HepG2 (cell line): ENCODE measurements around the gene KRT81. TPM values are rescaled to one million over a fixed set of nuclear protein-coding genes. Genes with fewer than 3 reads are reported as not detected.

Experiments
- HDAC2 ChIP-seq: sonication (generic); formaldehyde crosslinking; IDR thresholded peaks from 2 replicates; pipeline ENCODE4 v1.4.0; 2020; ENCODE audit warnings: missing genetic modification reagents
- MED1 ChIP-seq: sonication (generic); formaldehyde crosslinking; IDR thresholded peaks from 2 replicates; pipeline ENCODE4 v1.4.0; 2020; ENCODE audit warnings: missing genetic modification reagents
- ONECUT2 ChIP-seq: sonication (generic); formaldehyde crosslinking; IDR thresholded peaks from 2 replicates; pipeline ENCODE4 v1.4.0; 2020; ENCODE audit warnings: missing genetic modification reagents
- SALL1 ChIP-seq: sonication (generic); formaldehyde crosslinking; IDR thresholded peaks from 2 replicates; pipeline ENCODE4 v1.8.0; 2022; ENCODE audit warnings: mild to moderate bottlenecking, missing genetic modification reagents
- SAP130 ChIP-seq: IDR thresholded peaks from 2 replicates; pipeline ENCODE4 v1.6.1; 2016; ENCODE audit warnings: low read depth
- TEAD3 ChIP-seq: optimal IDR thresholded peaks from 2 replicates; pipeline ENCODE3; 2016; ENCODE audit warnings: borderline replicate concordance
- ZNF232 ChIP-seq: sonication (generic); formaldehyde crosslinking; IDR thresholded peaks from 2 replicates; pipeline ENCODE4 v1.4.0; 2020; ENCODE audit warnings: missing genetic modification reagents, borderline replicate concordance
- ZNF430 ChIP-seq: sonication (generic); formaldehyde crosslinking; IDR thresholded peaks from 2 replicates; pipeline ENCODE4 v1.9.0; 2021; ENCODE audit warnings: mild to moderate bottlenecking, missing genetic modification reagents
- ZNF562 ChIP-seq: sonication (generic); formaldehyde crosslinking; IDR thresholded peaks from 2 replicates; pipeline ENCODE4 v1.8.0; 2022; ENCODE audit warnings: missing genetic modification reagents, borderline replicate concordance
- polyA plus RNA-seq, 8 experiments: library from polyadenylated mRNA; depleted of rRNA in 3 of 8; stranded (reverse) in 7 of 8; unstranded in 1 of 8; fragments of >200 nt; fragmentation: Illumina TruSeq in 4 of 8; extraction: Trizol in 4 of 8; gene quantifications; 2 replicates each; pipeline versions ENCODE4 v1.2.1 to v1.2.3, GENCODE V29; 2011 to 2016; ENCODE audit warnings: low read depth in 4 of 8, missing spikeins in 1 of 8, mixed read lengths in 1 of 8; ENCODE audit not compliant: insufficient read depth in 1 of 8
- total RNA-seq, 5 experiments: library from RNA; depleted of rRNA; stranded (reverse); fragments of >200 nt; fragmentation: Illumina TruSeq; extraction: Trizol; gene quantifications; 2 replicates each; pipeline ENCODE4 v1.2.3, GENCODE V29; 2016; ENCODE audit warnings: low read depth in 1 of 5
- TF ChIP-seq, protein P1 (sequence below): sonication (generic); formaldehyde crosslinking; IDR thresholded peaks from 2 replicates; pipeline ENCODE4 v1.4.0; 2020; ENCODE audit warnings: missing genetic modification reagents
- TF ChIP-seq, protein P2 (sequence below): IDR thresholded peaks from 2 replicates; pipeline ENCODE4 v1.6.1; 2016; ENCODE audit warnings: low read depth, missing genetic modification reagents, missing compliant biosample characterization
- TF ChIP-seq, protein P3 (sequence below): IDR thresholded peaks from 2 replicates; pipeline ENCODE4 v1.4.0; 2020; ENCODE audit warnings: mild to moderate bottlenecking, missing genetic modification reagents
- TF ChIP-seq, protein P4 (sequence below): IDR thresholded peaks from 2 replicates; pipeline ENCODE4 v1.6.1; 2012; ENCODE audit warnings: low read length, improper control_type of control experiment

Gene KRT81
- total and polyA plus RNA-seq, 2 of the 13 experiments (the other 11 are each of a cell fraction or from before 2014, with no cell fraction given), result not detected

DNA sequence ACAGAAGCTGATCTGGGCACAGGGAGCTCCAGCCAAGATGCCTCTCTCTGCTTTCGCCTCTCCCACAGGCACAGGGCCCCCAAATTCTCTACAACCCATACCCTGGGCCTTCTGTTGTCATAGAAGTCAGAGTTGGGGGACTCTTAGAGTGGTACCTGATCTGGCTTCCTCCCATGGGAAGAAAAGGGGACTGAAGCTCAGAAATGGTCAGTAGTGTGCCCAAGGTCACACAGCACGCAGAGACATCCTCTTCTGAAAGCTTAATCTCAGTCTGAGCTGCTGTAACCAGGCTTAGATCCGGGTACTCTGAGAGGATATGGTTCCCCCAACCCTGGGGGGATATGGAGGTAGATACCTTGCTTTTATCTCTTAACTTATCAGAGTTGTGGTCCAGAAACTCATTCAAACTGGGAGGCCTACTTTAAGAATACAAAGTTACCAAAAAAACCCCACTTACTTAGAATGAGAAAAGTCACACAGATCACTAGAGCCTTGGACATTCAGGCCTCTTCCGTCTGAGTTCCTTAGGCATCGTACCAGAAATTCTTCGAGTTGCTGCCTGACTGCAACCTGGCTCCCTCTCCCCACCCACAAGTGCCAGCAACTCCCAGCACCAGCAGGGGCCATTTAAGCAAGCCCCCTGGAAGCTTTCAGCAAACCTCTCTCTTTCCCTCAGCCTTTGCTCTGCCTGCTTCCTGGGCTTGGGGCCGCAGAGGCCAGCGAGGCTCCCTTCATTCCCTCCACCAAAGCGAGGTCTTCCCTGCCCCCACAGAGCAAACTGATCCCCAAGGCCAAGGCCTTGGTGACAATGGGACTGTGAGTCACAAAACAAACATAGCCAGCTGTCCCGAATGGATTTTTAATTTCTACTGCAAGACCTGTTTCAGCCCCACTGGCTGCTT lies 44.4 kb downstream of the KRT81 start (continued):
- TF ChIP-seq, protein P1, sequence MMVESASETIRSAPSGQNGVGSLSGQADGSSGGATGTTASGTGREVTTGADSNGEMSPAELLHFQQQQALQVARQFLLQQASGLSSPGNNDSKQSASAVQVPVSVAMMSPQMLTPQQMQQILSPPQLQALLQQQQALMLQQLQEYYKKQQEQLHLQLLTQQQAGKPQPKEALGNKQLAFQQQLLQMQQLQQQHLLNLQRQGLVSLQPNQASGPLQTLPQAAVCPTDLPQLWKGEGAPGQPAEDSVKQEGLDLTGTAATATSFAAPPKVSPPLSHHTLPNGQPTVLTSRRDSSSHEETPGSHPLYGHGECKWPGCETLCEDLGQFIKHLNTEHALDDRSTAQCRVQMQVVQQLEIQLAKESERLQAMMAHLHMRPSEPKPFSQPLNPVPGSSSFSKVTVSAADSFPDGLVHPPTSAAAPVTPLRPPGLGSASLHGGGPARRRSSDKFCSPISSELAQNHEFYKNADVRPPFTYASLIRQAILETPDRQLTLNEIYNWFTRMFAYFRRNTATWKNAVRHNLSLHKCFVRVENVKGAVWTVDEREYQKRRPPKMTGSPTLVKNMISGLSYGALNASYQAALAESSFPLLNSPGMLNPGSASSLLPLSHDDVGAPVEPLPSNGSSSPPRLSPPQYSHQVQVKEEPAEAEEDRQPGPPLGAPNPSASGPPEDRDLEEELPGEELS (CRISPR knock-in tag), result peak; percentile 33; the same call in 1 of the 2 replicates
- no peak for TF ChIP-seq ZNF430
- TF ChIP-seq, protein P2, sequence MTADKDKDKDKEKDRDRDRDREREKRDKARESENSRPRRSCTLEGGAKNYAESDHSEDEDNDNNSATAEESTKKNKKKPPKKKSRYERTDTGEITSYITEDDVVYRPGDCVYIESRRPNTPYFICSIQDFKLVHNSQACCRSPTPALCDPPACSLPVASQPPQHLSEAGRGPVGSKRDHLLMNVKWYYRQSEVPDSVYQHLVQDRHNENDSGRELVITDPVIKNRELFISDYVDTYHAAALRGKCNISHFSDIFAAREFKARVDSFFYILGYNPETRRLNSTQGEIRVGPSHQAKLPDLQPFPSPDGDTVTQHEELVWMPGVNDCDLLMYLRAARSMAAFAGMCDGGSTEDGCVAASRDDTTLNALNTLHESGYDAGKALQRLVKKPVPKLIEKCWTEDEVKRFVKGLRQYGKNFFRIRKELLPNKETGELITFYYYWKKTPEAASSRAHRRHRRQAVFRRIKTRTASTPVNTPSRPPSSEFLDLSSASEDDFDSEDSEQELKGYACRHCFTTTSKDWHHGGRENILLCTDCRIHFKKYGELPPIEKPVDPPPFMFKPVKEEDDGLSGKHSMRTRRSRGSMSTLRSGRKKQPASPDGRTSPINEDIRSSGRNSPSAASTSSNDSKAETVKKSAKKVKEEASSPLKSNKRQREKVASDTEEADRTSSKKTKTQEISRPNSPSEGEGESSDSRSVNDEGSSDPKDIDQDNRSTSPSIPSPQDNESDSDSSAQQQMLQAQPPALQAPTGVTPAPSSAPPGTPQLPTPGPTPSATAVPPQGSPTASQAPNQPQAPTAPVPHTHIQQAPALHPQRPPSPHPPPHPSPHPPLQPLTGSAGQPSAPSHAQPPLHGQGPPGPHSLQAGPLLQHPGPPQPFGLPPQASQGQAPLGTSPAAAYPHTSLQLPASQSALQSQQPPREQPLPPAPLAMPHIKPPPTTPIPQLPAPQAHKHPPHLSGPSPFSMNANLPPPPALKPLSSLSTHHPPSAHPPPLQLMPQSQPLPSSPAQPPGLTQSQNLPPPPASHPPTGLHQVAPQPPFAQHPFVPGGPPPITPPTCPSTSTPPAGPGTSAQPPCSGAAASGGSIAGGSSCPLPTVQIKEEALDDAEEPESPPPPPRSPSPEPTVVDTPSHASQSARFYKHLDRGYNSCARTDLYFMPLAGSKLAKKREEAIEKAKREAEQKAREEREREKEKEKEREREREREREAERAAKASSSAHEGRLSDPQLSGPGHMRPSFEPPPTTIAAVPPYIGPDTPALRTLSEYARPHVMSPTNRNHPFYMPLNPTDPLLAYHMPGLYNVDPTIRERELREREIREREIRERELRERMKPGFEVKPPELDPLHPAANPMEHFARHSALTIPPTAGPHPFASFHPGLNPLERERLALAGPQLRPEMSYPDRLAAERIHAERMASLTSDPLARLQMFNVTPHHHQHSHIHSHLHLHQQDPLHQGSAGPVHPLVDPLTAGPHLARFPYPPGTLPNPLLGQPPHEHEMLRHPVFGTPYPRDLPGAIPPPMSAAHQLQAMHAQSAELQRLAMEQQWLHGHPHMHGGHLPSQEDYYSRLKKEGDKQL (CRISPR knock-in tag), result peak; percentile 32; the same call in 1 of the 2 replicates
- TF ChIP-seq, protein P3, sequence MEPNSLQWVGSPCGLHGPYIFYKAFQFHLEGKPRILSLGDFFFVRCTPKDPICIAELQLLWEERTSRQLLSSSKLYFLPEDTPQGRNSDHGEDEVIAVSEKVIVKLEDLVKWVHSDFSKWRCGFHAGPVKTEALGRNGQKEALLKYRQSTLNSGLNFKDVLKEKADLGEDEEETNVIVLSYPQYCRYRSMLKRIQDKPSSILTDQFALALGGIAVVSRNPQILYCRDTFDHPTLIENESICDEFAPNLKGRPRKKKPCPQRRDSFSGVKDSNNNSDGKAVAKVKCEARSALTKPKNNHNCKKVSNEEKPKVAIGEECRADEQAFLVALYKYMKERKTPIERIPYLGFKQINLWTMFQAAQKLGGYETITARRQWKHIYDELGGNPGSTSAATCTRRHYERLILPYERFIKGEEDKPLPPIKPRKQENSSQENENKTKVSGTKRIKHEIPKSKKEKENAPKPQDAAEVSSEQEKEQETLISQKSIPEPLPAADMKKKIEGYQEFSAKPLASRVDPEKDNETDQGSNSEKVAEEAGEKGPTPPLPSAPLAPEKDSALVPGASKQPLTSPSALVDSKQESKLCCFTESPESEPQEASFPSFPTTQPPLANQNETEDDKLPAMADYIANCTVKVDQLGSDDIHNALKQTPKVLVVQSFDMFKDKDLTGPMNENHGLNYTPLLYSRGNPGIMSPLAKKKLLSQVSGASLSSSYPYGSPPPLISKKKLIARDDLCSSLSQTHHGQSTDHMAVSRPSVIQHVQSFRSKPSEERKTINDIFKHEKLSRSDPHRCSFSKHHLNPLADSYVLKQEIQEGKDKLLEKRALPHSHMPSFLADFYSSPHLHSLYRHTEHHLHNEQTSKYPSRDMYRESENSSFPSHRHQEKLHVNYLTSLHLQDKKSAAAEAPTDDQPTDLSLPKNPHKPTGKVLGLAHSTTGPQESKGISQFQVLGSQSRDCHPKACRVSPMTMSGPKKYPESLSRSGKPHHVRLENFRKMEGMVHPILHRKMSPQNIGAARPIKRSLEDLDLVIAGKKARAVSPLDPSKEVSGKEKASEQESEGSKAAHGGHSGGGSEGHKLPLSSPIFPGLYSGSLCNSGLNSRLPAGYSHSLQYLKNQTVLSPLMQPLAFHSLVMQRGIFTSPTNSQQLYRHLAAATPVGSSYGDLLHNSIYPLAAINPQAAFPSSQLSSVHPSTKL (CRISPR knock-in tag), result peak; percentile 74
- TF ChIP-seq SALL1 (CRISPR knock-in tag), result peak; percentile 42; the same call in 1 of the 2 replicates
- TF ChIP-seq HDAC2, result peak; percentile 44; the same call in 1 of the 2 replicates
- 0 out of 2 replicates have a peak, but pooled peaks have one; percentile 18 for TF ChIP-seq MED1 (CRISPR knock-in tag)
- TF ChIP-seq SAP130, result 0 out of 2 replicates have a peak, but pooled peaks have one; percentile 21
- TF ChIP-seq TEAD3 (CRISPR knock-in tag), result peak; percentile 39
- 0 out of 2 replicates have a peak, but pooled peaks have one; percentile 39 for TF ChIP-seq ONECUT2
- TF ChIP-seq ZNF562 (CRISPR knock-in tag), result no peak
- TF ChIP-seq ZNF232 (CRISPR knock-in tag), result no peak
- TF ChIP-seq, protein P4, sequence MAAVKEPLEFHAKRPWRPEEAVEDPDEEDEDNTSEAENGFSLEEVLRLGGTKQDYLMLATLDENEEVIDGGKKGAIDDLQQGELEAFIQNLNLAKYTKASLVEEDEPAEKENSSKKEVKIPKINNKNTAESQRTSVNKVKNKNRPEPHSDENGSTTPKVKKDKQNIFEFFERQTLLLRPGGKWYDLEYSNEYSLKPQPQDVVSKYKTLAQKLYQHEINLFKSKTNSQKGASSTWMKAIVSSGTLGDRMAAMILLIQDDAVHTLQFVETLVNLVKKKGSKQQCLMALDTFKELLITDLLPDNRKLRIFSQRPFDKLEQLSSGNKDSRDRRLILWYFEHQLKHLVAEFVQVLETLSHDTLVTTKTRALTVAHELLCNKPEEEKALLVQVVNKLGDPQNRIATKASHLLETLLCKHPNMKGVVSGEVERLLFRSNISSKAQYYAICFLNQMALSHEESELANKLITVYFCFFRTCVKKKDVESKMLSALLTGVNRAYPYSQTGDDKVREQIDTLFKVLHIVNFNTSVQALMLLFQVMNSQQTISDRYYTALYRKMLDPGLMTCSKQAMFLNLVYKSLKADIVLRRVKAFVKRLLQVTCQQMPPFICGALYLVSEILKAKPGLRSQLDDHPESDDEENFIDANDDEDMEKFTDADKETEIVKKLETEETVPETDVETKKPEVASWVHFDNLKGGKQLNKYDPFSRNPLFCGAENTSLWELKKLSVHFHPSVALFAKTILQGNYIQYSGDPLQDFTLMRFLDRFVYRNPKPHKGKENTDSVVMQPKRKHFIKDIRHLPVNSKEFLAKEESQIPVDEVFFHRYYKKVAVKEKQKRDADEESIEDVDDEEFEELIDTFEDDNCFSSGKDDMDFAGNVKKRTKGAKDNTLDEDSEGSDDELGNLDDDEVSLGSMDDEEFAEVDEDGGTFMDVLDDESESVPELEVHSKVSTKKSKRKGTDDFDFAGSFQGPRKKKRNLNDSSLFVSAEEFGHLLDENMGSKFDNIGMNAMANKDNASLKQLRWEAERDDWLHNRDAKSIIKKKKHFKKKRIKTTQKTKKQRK, result no peak
